Right renal cortex interstitium (tissue), 3 donors: Measurements from ENCODE around the gene TPRG1. TPM values are rescaled to one million over a fixed set of nuclear protein-coding genes. Genes with fewer than 3 reads are reported as not detected.

Source experiments
- DNase-seq, 3 donors: peaks; one replicate each; pipeline ENCODE4 v3.0.0-alpha.2; 2013; ENCODE audit warnings: low read depth in 3 of 3, low spot score in 2 of 3
- polyA plus RNA-seq, 3 donors: library from polyadenylated mRNA; unstranded; fragments of 120-200 nt; gene quantifications; one replicate each; pipeline ENCODE4 v1.2.1, GENCODE V29; 2013; ENCODE audit not compliant: insufficient read length in 3 of 3

Gene TPRG1
- 1 to 10 TPM in 1 of 3 donors, under 1 TPM in 2; 0.40 to 1.2 (median 0.75) TPM for polyA plus RNA-seq

GRCh38 chr3:189171707-189172106 is at the start of gene TPRG1:
Gene TPRG1 (plus strand): TSS chr3:189171971. CDS start chr3:189207385, 35,414 bp downstream.
- no peak for DNase-seq

- no peak for DNase-seq
Observed at GRCh38 chr3:189122110-189122509, 49.7 kb upstream of the TPRG1 start.

DNA sequence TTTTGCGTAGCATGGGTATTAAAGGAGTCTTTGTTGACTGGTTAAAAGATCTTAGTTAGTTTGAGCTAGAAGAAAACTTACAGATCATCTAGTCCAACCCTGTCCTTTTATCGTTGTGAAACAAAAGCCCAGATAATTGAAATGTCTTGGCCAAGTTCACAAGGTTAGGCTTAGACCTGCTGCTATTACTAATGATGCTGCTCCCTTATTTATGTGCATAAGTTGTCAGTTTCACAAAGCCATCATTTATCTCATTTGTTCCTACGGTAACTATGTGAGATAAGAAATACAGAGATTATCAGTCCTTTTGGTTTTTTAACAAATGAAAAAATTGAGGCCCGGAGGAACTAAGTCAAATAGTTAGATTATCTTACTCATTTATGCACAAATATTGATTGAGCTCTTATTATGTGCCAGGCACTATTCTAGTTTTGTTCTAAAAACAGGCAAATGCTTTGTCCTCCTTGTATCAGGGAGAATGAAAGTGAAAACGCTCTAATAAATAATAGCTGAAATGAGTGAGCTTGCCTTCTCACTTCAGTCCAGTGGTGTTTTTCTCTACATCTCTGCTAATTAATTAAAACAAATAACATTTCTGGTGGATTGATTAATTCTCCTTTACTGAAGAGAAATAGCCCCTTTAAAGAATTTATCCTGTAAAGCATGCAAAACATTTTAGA is 49.1 kb upstream of the TPRG1 start:
- no peak for DNase-seq

DNA sequence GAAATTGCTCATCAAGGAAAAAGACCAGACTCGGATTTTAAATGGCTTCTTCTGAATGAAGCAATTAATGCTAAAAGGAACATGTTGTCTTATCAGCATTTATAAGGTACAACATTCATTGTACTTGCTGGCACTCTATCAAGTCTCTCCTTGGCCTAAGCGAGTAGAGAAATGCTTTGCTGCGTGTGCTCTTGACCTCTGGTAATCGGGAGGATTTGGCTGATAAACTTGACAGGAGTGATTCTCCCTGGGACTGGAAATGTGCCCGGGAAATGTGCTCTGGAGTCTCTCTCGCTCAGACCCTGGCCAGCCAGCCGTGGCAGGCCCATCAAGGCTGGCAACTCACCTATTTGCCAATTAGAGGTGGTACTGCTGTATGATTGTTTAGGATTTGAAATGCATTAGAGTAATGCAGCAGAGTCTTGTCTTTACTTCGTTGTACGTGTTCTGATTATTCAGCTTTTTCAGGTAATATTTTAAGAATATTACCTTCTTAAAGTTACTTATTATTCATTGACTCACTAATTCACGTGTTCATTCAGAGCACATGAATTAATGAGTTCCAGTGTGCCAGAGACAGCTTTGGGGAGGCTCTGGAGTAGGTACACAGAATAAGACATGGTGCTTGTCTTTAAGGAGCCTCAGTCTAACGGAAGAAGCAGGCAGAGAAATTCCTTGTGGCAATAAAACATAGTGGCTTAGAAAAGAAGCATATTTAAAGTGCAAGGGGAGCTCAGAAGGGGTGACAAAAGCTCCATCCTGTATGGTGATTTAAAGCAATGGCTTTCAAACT is 48.0 kb upstream of the TPRG1 start:
- no peak for DNase-seq

- DNase-seq: no peak
Observed at GRCh38 chr3:189132231-189132671, 39.5 kb upstream of the TPRG1 start.

GRCh38 chr3:189132839-189133238 is 38.9 kb upstream of the TPRG1 start:
- no peak for DNase-seq

DNA sequence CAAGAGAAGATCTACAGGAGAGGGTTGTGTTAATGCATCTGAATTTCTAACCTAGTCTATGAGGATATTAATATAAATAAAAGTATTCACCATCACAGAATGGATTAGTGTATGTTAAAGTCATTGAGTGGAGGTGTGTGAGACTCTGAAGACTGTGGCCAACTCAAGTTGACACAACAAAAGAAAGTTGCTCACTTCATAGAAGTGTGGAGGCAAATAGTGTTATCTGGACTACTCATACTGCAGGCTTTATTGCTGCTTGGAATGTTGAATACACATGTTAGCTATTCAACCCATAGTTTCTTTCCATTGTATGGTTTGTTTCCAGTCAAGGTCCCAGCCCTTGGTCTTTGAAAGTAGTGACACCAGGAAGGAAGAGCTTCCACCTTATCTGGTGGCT is 38.0 kb upstream of the TPRG1 start:
- no peak for DNase-seq

DNA sequence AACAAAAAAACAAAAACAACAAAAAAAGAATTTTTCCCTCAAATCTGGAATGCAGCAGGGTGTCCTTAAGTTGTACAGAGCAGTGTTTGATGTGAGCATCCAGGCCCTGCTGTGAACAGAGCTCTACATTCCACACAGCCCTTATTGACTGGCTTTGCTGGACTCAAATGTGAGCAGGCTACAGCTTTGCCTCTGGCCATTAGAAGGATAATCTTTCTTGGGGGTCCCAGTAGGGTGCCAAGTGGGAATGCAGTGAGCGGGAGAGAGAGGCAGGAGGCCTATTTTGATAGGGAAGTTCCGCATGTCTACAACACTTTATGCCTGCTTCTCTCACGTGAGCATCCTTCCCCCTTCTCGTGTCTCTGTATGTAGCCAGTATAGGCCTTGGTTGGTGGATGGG is 34.4 kb upstream of the TPRG1 start:
- DNase-seq: no peak

GRCh38 chr3:189138901-189139610 is 32.7 kb upstream of the TPRG1 start:
- no peak for DNase-seq

DNA sequence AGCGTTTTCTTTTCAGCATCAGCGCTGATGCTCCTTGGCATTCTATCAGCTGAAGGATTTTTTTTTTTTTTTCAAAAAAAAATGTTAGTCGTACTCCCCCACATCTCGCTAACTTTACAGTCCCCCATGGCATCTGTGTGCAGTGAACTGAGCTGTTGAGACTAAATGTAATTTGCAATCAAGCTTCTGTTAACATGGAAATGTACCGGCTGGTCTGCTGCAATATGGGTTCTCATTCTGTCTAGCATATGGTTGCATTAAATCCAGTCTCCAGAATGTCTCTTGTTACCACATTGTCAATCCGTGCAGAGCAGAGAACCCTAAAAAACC is 32.2 kb upstream of the TPRG1 start:
- DNase-seq: no peak

DNA sequence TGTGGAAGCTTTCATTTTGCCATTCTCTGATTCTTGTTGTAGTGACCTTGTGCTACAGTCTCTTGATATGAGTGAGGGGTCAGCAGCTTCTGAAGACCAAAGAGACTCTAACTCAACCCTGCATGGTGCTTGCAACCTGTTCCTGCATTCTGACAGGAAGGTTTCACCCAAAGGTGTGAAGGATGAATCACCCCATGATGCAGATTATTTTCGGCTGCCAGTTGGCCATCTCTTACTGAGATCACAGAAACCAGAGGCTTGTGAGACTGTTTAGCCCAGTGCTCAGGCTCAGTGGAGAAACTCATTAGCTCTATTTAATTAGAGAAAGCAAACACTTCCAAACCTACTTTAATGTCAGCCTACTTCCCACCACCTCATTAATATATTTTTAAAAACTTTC is 29.2 kb upstream of the TPRG1 start:
- DNase-seq: no peak

DNA sequence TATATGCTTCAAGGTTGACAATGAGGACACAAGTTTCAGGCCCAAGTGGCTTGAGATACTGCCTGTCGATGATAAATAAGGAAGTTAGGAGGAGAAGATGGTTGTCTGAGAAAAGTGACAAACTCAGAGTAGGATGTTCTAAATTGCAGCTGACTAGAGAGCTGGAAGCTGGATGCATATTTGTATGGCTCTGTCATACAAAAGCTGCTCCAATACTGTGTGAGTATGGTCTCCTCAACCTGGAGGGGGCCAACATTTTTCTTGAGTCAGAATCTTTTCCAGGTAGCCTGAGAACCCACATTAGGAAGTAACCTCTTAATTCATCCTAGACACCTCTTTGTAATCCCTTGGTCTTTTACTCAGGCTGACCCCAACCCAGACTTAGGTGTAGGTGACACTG is 28.4 kb upstream of the TPRG1 start:
- DNase-seq: no peak

DNA sequence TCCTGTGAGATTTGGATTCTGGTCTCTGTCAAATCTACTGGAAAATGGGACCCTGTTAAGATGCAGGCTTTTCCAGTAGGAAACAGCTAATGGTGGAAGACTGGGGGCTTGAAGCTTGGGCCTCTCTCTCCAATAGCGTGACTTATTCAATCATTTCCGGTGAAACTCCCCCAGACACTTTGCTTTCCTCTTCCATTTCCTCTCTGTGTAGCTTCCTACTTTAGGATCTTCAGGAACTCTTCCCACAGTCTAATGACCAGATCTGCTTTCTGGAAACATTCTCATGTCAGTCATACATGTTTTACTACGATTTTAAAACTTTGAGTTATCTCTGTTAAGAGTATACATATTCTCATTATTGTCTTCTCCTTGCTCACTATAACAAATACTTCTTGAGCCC is 28.0 kb upstream of the TPRG1 start:
- DNase-seq: no peak

GRCh38 chr3:189144645-189145044 is 27.1 kb upstream of the TPRG1 start:
- DNase-seq: no peak

GRCh38 chr3:189146848-189147247 is 24.9 kb upstream of the TPRG1 start:
- DNase-seq: no peak

GRCh38 chr3:189148081-189148507 is 23.7 kb upstream of the TPRG1 start:
- peak; percentile 44 to 57 (median 55) for DNase-seq

- no peak for DNase-seq
Observed at GRCh38 chr3:189149203-189149602, 22.6 kb upstream of the TPRG1 start.

DNA sequence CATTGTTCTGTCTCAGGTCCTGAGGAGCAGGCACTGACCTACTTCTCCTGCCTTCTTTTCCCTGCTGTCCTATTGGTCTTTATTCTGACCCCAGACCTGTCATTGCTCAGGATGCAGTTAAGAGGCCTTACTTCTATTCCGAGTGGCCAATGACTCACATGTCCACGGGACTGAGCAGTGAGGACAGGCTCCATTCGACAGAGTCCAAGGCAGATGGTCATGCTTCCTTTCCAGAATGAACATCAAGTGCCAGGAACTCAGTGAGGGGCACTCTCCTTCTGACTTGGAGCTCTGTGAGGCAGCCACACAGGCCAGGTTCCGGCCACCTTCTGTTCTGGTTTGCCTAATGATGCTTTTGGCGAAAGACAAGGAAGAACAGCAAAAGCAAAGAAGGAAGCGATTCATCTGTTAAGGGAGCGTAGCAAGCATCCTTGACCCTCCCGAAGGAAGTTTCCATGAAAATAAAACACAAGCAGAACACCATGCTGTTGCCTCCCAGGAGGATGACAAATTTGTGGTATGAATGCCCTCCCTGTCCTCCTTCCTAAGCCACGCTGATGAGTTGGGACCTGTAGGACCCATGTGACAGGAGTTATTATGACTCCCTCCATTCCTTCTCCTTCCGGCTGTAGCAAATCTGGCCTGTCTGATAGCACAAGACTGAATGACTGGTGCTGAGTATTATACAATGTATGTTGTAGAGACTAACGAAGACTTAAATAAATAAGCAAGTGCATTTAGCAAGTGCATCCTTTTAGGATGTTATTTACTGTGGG is 14.4 kb upstream of the TPRG1 start:
- no peak for DNase-seq

- DNase-seq: no peak
Observed at GRCh38 chr3:189158034-189158433, 13.7 kb upstream of the TPRG1 start.

GRCh38 chr3:189160519-189161309 is 11.1 kb upstream of the TPRG1 start:
- no peak for DNase-seq
